ENCODE measurements around the gene PCTP. TPM values are rescaled to one million over a fixed set of nuclear protein-coding genes. Genes with fewer than 3 reads are reported as not detected.

Gene PCTP
- total and polyA plus RNA-seq, 9 of the 15 experiments (the other 6 are each of a cell fraction or from before 2014, with no cell fraction given) = 10.9 to 62.3 (median 41.2) TPM

DNA sequence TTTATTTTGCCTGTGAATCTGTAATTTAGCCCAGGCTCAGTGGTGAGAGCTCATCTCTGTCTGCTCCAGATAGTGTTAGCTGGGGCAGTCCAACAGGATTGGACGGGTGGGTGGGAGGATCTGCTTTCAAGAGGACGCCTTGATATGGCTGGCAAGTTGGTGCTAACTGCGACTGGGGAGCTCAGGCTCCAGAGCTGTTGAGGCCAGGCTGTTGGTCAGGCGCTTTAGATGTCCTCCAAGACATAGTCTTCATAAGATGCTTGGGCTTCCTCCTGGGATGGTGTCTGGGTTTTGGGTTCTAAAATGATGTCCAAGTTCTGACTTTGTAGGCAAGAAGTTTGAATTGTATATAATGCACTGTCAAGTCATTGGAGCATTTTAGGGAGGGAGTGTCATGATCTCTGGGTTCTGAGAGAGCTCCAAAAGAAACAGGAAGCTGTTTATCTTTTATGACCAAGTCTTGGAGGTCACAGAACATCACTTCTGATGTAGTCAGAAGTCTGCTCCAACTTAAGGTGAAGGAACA, 12.8 kb upstream of the PCTP start (continued):
- TF ChIP-seq ARNT (IDR thresholded peaks at IDR 0.05) = 0 out of 4 replicates have a peak, but pooled peaks of 1 of the 2 experiments have one; percentile 41
- no peak for TF ChIP-seq ZNF24 (IDR thresholded peaks at IDR 0.05)
- TF ChIP-seq HMG20A (CRISPR knock-in tag; conservative IDR thresholded peaks at IDR 0.05) = no peak
- TF ChIP-seq, protein P1, sequence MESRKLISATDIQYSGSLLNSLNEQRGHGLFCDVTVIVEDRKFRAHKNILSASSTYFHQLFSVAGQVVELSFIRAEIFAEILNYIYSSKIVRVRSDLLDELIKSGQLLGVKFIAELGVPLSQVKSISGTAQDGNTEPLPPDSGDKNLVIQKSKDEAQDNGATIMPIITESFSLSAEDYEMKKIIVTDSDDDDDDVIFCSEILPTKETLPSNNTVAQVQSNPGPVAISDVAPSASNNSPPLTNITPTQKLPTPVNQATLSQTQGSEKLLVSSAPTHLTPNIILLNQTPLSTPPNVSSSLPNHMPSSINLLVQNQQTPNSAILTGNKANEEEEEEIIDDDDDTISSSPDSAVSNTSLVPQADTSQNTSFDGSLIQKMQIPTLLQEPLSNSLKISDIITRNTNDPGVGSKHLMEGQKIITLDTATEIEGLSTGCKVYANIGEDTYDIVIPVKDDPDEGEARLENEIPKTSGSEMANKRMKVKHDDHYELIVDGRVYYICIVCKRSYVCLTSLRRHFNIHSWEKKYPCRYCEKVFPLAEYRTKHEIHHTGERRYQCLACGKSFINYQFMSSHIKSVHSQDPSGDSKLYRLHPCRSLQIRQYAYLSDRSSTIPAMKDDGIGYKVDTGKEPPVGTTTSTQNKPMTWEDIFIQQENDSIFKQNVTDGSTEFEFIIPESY (CRISPR knock-in tag; IDR thresholded peaks at IDR 0.05) = no peak
- peak; percentile 31; the same call in 1 of the 2 replicates for TF ChIP-seq POLR2G (IDR thresholded peaks at IDR 0.05; ENCODE audit: low read depth, low read length)
- TF ChIP-seq, protein P2, sequence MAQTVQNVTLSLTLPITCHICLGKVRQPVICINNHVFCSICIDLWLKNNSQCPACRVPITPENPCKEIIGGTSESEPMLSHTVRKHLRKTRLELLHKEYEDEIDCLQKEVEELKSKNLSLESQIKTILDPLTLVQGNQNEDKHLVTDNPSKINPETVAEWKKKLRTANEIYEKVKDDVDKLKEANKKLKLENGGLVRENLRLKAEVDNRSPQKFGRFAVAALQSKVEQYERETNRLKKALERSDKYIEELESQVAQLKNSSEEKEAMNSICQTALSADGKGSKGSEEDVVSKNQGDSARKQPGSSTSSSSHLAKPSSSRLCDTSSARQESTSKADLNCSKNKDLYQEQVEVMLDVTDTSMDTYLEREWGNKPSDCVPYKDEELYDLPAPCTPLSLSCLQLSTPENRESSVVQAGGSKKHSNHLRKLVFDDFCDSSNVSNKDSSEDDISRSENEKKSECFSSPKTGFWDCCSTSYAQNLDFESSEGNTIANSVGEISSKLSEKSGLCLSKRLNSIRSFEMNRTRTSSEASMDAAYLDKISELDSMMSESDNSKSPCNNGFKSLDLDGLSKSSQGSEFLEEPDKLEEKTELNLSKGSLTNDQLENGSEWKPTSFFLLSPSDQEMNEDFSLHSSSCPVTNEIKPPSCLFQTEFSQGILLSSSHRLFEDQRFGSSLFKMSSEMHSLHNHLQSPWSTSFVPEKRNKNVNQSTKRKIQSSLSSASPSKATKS (CRISPR knock-in tag; IDR thresholded peaks at IDR 0.05) = no peak
- no peak for TF ChIP-seq ZNF311 (CRISPR knock-in tag; IDR thresholded peaks at IDR 0.05)
- peak; percentile 28; the same call in 1 of the 2 replicates for TF ChIP-seq MTA2 (IDR thresholded peaks at IDR 0.05; ENCODE audit: low read depth)
- TF ChIP-seq ZNF785 (CRISPR knock-in tag; IDR thresholded peaks at IDR 0.05) = no peak
- TF ChIP-seq SMAD3 (CRISPR knock-in tag; conservative IDR thresholded peaks at IDR 0.05) = no peak
- TF ChIP-seq EP400 (IDR thresholded peaks at IDR 0.05) = no peak; the same call in 1 of the 2 replicates
- TF ChIP-seq SRSF9 (IDR thresholded peaks at IDR 0.05; ENCODE audit: borderline replicate concordance, low read depth, low read length) = no peak
- TF ChIP-seq PHF8 (IDR thresholded peaks at IDR 0.05; ENCODE audit: borderline replicate concordance, low read length) = peak; percentile 27; the same call in 1 of the 2 replicates
- no peak for TF ChIP-seq CBX8 (IDR thresholded peaks at IDR 0.05; ENCODE audit: borderline replicate concordance, extremely low read depth, low read depth, low read length, poor library complexity, severe bottlenecking)
- no peak for TF ChIP-seq SRSF1 (IDR thresholded peaks at IDR 0.05; ENCODE audit: low read depth, low read length)
- no peak for TF ChIP-seq GABPB2 (CRISPR knock-in tag; conservative IDR thresholded peaks at IDR 0.05)
- no peak; the same call in 1 of the 2 replicates for TF ChIP-seq SMARCC2 (IDR thresholded peaks at IDR 0.05; ENCODE audit: low read depth)
- TF ChIP-seq NR2C1 (IDR thresholded peaks at IDR 0.05) = peak; percentile 51
- TF ChIP-seq NR2C1 (tag; IDR thresholded peaks at IDR 0.05) = peak; percentile 70
- peak; percentile 35 to 51 for TF ChIP-seq KDM1A (IDR thresholded peaks at IDR 0.05)
- no peak for TF ChIP-seq TSC22D4 (tag; IDR thresholded peaks at IDR 0.05)
- no peak for TF ChIP-seq SRSF3 (IDR thresholded peaks at IDR 0.05; ENCODE audit: insufficient read depth, low read length)
- TF ChIP-seq PHF20 (IDR thresholded peaks at IDR 0.05; ENCODE audit: partially characterized antibody) = no peak
- TF ChIP-seq XRCC3 (IDR thresholded peaks at IDR 0.05) = no peak
